ENCODE measurements around the gene PLD4.
A peak's percentile ranks its signal among the peaks of the same experiment; 100 is the strongest.

PLD4 gene

GRCh38 chr14:104975481-104976197 is 51.0 kb downstream of the PLD4 start:
- Histone ChIP-seq H3K36me3 (ENCODE audit: insufficient read depth, low read length) (no peaks in the 10 kb centered on the region), H3K4me1 (ENCODE audit: insufficient read depth, low read length, poor library complexity, severe bottlenecking) (no peaks in the 10 kb centered on the region), H2AFZ (ENCODE audit: low read length) (no peak overlapping the region), H4K20me1 (ENCODE audit: insufficient read depth, low read length, poor library complexity, severe bottlenecking) (no peaks in the 10 kb centered on the region), H3K27me3 (ENCODE audit: insufficient read depth, low read length, poor library complexity, severe bottlenecking) (no peaks in the 10 kb centered on the region), H3K4me2 (ENCODE audit: low read depth, low read length, poor library complexity, severe bottlenecking) (no peak overlapping the region), H3K9me2 (replicated peaks; ENCODE audit: low read depth, low read length) (no peaks in the 10 kb centered on the region), H3K9me3 (ENCODE audit: insufficient read depth, low read depth, low read length) (no peaks in the 10 kb centered on the region), H3K9ac (ENCODE audit: low read depth, low read length, poor library complexity, severe bottlenecking) (no peak overlapping the region), H3F3A (ENCODE audit: low read depth) (no peaks in the 10 kb centered on the region), H3K4me3 (ENCODE audit: low read length, poor library complexity, severe bottlenecking) (no peak overlapping the region), H3K79me2 (ENCODE audit: insufficient read depth, low read length) (no peaks in the 10 kb centered on the region)
- TF ChIP-seq EZH2phosphoT487 (IDR thresholded peaks at IDR 0.05; ENCODE audit: borderline replicate concordance) (no peak), CTCF (conservative IDR thresholded peaks at IDR 0.05; ENCODE audit: low read length) (no peak)

GRCh38 chr14:104976198-104977007 is 51.7 kb downstream of the PLD4 start:
- Histone ChIP-seq H3K27me3 (ENCODE audit: insufficient read depth, low read length, poor library complexity, severe bottlenecking) (no peaks in the 10 kb centered on the region), H3K79me2 (ENCODE audit: insufficient read depth, low read length) (no peaks in the 10 kb centered on the region), H3K9me3 (ENCODE audit: insufficient read depth, low read depth, low read length) (no peaks in the 10 kb centered on the region), H3K4me3 (ENCODE audit: low read length, poor library complexity, severe bottlenecking) (no peak overlapping the region), H3K9ac (ENCODE audit: low read depth, low read length, poor library complexity, severe bottlenecking) (no peak overlapping the region), H3K9me2 (replicated peaks; ENCODE audit: low read depth, low read length) (no peaks in the 10 kb centered on the region), H2AFZ (ENCODE audit: low read length) (peak overlapping the region; percentile 27; the same call in 1 of the 2 replicates), H4K20me1 (ENCODE audit: insufficient read depth, low read length, poor library complexity, severe bottlenecking) (no peaks in the 10 kb centered on the region), H3K4me2 (ENCODE audit: low read depth, low read length, poor library complexity, severe bottlenecking) (no peak overlapping the region), H3K4me1 (ENCODE audit: insufficient read depth, low read length, poor library complexity, severe bottlenecking) (no peaks in the 10 kb centered on the region), H3F3A (ENCODE audit: low read depth) (no peaks in the 10 kb centered on the region), H3K36me3 (ENCODE audit: insufficient read depth, low read length) (no peaks in the 10 kb centered on the region)
- TF ChIP-seq EZH2phosphoT487 (IDR thresholded peaks at IDR 0.05; ENCODE audit: borderline replicate concordance) (no peak), CTCF (conservative IDR thresholded peaks at IDR 0.05; ENCODE audit: low read length) (peak; percentile 77)

DNA sequence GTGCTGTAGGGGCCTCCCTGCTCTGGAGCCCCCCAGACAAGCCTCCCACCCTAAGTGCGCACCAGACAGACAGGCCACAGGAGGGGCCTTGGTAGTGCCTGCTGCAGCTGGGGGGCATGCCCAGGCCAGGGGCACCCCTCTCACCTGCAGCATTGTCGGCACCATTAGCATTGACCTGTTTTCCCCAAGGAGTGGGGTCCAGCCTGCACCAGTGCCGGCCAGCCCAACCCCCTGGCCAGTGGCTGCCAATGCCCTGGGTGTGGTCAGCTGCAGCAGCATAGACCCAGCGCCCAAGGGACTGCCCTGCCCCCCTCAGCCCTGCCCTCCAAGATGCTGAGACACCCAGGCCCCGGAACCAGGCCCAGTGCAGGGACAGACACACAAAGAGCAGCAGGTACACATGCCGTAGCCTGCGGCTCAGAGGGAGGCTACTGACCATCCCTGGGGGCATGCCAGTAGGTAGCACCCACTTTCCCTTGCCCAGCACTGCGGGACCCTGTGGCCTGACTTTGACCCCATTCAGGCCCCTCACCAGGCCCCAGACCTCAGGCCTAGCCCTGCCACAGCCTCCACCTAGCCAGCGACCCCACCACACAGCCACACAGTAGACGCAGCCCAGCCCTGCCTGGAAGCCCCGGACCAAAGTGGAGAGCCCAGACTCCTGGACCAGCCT is 52.5 kb downstream of the PLD4 start:
- Histone ChIP-seq H4K20me1 (ENCODE audit: insufficient read depth, low read length, poor library complexity, severe bottlenecking) (no peaks in the 10 kb centered on the region), H3K4me1 (ENCODE audit: insufficient read depth, low read length, poor library complexity, severe bottlenecking) (no peaks in the 10 kb centered on the region), H3F3A (ENCODE audit: low read depth) (no peaks in the 10 kb centered on the region), H3K4me2 (ENCODE audit: low read depth, low read length, poor library complexity, severe bottlenecking) (no peak overlapping the region), H3K9me2 (replicated peaks; ENCODE audit: low read depth, low read length) (no peaks in the 10 kb centered on the region), H3K79me2 (ENCODE audit: insufficient read depth, low read length) (no peaks in the 10 kb centered on the region), H3K9ac (ENCODE audit: low read depth, low read length, poor library complexity, severe bottlenecking) (no peak overlapping the region), H3K27me3 (ENCODE audit: insufficient read depth, low read length, poor library complexity, severe bottlenecking) (no peaks in the 10 kb centered on the region), H3K36me3 (ENCODE audit: insufficient read depth, low read length) (no peaks in the 10 kb centered on the region), H2AFZ (ENCODE audit: low read length) (no peak overlapping the region), H3K9me3 (ENCODE audit: insufficient read depth, low read depth, low read length) (no peaks in the 10 kb centered on the region), H3K4me3 (ENCODE audit: low read length, poor library complexity, severe bottlenecking) (no peak overlapping the region)
- no peak for TF ChIP-seq EZH2phosphoT487 (IDR thresholded peaks at IDR 0.05; ENCODE audit: borderline replicate concordance)
- no peak for TF ChIP-seq CTCF (conservative IDR thresholded peaks at IDR 0.05; ENCODE audit: low read length)

Measured in Loucy (cell line).